Upper lobe of left lung (tissue), 6 donors: Measurements from ENCODE around the gene SPSB3. TPM values are rescaled to one million over a fixed set of nuclear protein-coding genes. Genes with fewer than 3 reads are reported as not detected.

Source experiments
- ATAC-seq, 2 donors: fragments of 200-7000 bp; cut with Tn5 transposase; one replicate each; pipeline ENCODE4 v1.9.1; 2022; ENCODE audit warnings: mild to moderate bottlenecking in 2 of 2, moderate library complexity in 2 of 2; ENCODE audit not compliant: low FRiP score in 2 of 2
- DNase-seq, 2 donors: peaks; one replicate each; pipeline ENCODE4 v3.0.0-alpha.2; 2019 to 2020
- H3K27ac ChIP-seq, 4 donors: fragments of 200-600 bp; sonication (generic); one replicate each; pipeline ENCODE4 v1.5.1; 2016 to 2019
- H3K27me3 ChIP-seq, 4 donors: fragments of 200-600 bp; sonication (generic); one replicate each; pipeline ENCODE4 v1.5.1; 2017 to 2019
- H3K36me3 ChIP-seq, 4 donors: fragments of 200-600 bp; sonication (generic); one replicate each; pipeline ENCODE4 v1.5.1; 2016 to 2019
- H3K4me1 ChIP-seq, 4 donors: fragments of 200-600 bp; sonication (generic); one replicate each; pipeline ENCODE4 v1.5.1; 2018 to 2019
- H3K4me3 ChIP-seq, 4 donors: fragments of 200-600 bp; sonication (generic); one replicate each; pipeline ENCODE4 v1.5.1; 2017 to 2019; ENCODE audit warnings: mild to moderate bottlenecking in 2 of 4, moderate library complexity in 1 of 4
- H3K9me3 ChIP-seq, 4 donors: fragments of 200-600 bp; sonication (generic); one replicate each; pipeline ENCODE4 v1.5.1; 2018 to 2019
- EP300 ChIP-seq, 4 donors: sonication (generic); formaldehyde crosslinking; IDR thresholded peaks; one replicate each; pipeline ENCODE4 v1.5.1; 2017; ENCODE audit warnings: antibody characterized with exemption in 4 of 4, control low read depth in 2 of 4
- POLR2A ChIP-seq, 4 donors: fragments of 450-650 bp; IDR thresholded peaks; one replicate each; pipeline ENCODE4 v1.5.1; 2016 to 2017; ENCODE audit warnings: antibody characterized with exemption in 4 of 4, mild to moderate bottlenecking in 2 of 4
- POLR2AphosphoS5 ChIP-seq, 2 donors: sonication (generic); formaldehyde crosslinking; IDR thresholded peaks; one replicate each; pipeline ENCODE4 v1.5.1; 2017; ENCODE audit warnings: antibody characterized with exemption in 2 of 2
- WGBS, 2 donors: methylation state at CpG; one replicate each; pipeline ENCODE4 v1.1.5; 2017 to 2018; 5-methylcytosine and 5-hydroxymethylcytosine counted together
- total RNA-seq, 6 donors: library from RNA; depleted of rRNA in 4 of 6; stranded (reverse); fragments of >200 nt in 4 of 6; gene quantifications; one replicate each; pipeline versions ENCODE4 v1.1.0 to v1.2.1, GENCODE V29; 2016 to 2021
- TF ChIP-seq, protein P1 (sequence below), 6 experiments: fragments of 450-650 bp in 4 of 6; fragments of 200-600 bp in 2 of 6; sonication (generic) in 2 of 6; IDR thresholded peaks; one replicate each; pipeline ENCODE4 v1.5.1; 2016 to 2019; ENCODE audit warnings: antibody characterized with exemption in 6 of 6
- donor health status: DM: no; HTN: no; CAD: no; lungs with moderate emphysema.
- donor health status: DM: no; HTN: yes; CAD: no; lungs with severe emphysema.

SPSB3 gene
- total RNA-seq, 6 donors from 2014 or later: 46.2 to 234 (median 64.4) TPM

DNA sequence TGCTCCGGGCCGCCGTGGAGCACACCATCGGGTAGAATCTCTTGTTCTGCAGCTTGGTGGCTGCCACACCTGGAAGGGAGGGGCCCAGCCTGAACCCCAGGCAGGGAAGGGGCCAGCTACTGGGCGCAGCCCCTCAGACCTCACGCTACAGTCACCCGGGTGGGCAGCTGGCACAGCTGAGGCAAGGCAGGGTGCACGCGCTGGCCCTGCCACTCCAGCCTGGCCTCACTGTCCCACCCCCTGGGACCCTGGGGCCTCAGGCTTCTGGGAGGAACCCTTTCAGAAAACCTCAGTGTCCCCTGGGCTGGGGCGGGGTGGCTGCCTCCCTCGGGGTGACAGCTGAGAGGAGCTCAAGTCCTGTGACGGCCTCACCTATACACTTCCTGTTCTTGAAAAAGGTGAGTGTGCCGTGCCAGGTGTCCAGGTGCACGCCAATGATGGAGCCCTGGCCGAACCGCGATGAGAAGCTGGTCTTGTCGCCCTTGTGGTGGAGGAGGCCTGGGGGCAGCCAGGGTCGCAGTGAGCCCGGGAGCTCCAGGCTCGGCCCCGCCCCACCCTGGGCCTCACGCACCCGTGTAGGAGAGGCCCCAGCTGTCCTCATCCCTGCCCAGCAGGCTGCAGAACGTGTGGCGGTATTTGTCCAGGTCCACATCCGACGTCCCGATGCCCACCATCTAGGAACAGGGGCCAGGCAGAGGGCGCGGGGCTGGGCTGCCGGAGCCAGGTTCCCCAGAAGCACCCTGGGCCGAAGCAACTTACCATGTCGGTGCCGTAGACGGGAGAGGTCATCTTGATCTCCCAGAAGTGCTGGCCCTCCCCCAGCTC is 4.8 kb downstream of the SPSB3 start:
- H3K4me3 ChIP-seq: no peak overlapping the region
- H3K27me3 ChIP-seq: no peaks in the 10 kb centered on the region
- TF ChIP-seq, protein P1, sequence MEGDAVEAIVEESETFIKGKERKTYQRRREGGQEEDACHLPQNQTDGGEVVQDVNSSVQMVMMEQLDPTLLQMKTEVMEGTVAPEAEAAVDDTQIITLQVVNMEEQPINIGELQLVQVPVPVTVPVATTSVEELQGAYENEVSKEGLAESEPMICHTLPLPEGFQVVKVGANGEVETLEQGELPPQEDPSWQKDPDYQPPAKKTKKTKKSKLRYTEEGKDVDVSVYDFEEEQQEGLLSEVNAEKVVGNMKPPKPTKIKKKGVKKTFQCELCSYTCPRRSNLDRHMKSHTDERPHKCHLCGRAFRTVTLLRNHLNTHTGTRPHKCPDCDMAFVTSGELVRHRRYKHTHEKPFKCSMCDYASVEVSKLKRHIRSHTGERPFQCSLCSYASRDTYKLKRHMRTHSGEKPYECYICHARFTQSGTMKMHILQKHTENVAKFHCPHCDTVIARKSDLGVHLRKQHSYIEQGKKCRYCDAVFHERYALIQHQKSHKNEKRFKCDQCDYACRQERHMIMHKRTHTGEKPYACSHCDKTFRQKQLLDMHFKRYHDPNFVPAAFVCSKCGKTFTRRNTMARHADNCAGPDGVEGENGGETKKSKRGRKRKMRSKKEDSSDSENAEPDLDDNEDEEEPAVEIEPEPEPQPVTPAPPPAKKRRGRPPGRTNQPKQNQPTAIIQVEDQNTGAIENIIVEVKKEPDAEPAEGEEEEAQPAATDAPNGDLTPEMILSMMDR (IDR thresholded peaks at IDR 0.05): no peak
- no peak for TF ChIP-seq POLR2AphosphoS5 (IDR thresholded peaks at IDR 0.05)
- no peak for TF ChIP-seq EP300 (IDR thresholded peaks at IDR 0.05)
- TF ChIP-seq POLR2A (IDR thresholded peaks at IDR 0.05): no peak
- ATAC-seq (no peak), DNase-seq (peak in 1 of 2 donors; percentile 85)
- peaks cover 24 to 44% (median 34%) of the 10 kb centered on the region in 4 donors for H3K4me1 ChIP-seq
- WGBS, 2 donors: 87 to 100% methylated on average over 5 to 29 of the region's 36 CpGs
- H3K36me3 ChIP-seq: peaks cover 12 to 56% (median 48%) of the 10 kb centered on the region in 4 donors
- no peak overlapping the region for H3K27ac ChIP-seq
- no peaks in the 10 kb centered on the region for H3K9me3 ChIP-seq

DNA sequence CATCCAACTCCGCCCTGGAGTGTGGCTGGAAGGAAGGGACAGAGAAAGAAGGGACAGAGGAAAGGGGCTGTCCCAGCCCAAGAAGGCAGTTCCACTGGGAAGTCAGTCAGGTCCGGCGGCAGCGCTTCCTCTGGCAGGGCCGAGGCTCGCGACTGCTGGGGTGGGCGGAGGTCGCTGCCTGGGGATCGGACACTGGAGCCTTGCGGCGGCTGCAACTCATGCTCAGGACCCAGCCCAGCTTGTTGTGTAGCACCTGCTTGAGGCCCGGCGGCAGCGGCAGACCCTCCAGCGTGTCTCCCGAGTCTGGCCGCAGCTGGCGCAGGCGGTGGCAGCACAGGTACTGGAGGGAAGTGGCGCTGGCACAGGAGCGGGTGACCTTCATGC is 5.4 kb downstream of the SPSB3 start:
- peak in 1 of 2 donors; percentile 84 for DNase-seq
- ATAC-seq: no peak
- TF ChIP-seq POLR2A (IDR thresholded peaks at IDR 0.05): no peak
- no peak for TF ChIP-seq EP300 (IDR thresholded peaks at IDR 0.05)
- TF ChIP-seq, protein P1 (IDR thresholded peaks at IDR 0.05): no peak
- TF ChIP-seq POLR2AphosphoS5 (IDR thresholded peaks at IDR 0.05): no peak
- 86 to 93% methylated on average over 14 to 20 of the region's 22 CpGs for WGBS, 2 donors
- no peak overlapping the region for H3K4me3 ChIP-seq
- H3K4me1 ChIP-seq: peaks cover 29 to 49% (median 39%) of the 10 kb centered on the region in 4 donors
- H3K27me3 ChIP-seq: no peaks in the 10 kb centered on the region
- no peak overlapping the region for H3K27ac ChIP-seq
- H3K9me3 ChIP-seq: no peaks in the 10 kb centered on the region
- H3K36me3 ChIP-seq: peaks cover 12 to 56% (median 48%) of the 10 kb centered on the region in 4 donors

DNA sequence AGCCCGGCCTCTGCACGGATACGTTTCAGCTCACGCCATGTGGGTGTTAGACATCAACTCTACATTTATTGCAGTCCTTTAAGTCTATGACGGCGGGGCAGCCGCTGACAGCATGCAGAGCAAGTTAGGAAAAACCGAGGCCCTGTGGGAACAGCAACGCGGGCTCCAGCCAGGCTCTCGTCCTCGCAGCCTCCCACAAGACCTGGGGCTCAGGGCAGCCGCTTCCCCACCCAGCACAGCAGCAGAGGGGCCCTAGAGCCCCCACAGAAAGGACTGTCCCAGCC is 5.8 kb downstream of the SPSB3 start:
- Histone ChIP-seq H3K27ac (no peak overlapping the region), H3K36me3 (peaks cover 12 to 56% (median 48%) of the 10 kb centered on the region in 4 donors), H3K9me3 (no peaks in the 10 kb centered on the region), H3K4me1 (peaks cover 32 to 49% (median 40%) of the 10 kb centered on the region in 4 donors), H3K27me3 (no peaks in the 10 kb centered on the region), H3K4me3 (no peak overlapping the region)
- TF ChIP-seq POLR2AphosphoS5 (IDR thresholded peaks at IDR 0.05) (no peak), POLR2A (IDR thresholded peaks at IDR 0.05) (no peak), EP300 (IDR thresholded peaks at IDR 0.05) (no peak)
- TF ChIP-seq, protein P1 (IDR thresholded peaks at IDR 0.05): no peak
- DNase-seq (peak in 1 of 2 donors; percentile 65), ATAC-seq (no peak)
- WGBS, 2 donors: 87 to 88% methylated on average over 12 to 13 of the region's 13 CpGs

DNA sequence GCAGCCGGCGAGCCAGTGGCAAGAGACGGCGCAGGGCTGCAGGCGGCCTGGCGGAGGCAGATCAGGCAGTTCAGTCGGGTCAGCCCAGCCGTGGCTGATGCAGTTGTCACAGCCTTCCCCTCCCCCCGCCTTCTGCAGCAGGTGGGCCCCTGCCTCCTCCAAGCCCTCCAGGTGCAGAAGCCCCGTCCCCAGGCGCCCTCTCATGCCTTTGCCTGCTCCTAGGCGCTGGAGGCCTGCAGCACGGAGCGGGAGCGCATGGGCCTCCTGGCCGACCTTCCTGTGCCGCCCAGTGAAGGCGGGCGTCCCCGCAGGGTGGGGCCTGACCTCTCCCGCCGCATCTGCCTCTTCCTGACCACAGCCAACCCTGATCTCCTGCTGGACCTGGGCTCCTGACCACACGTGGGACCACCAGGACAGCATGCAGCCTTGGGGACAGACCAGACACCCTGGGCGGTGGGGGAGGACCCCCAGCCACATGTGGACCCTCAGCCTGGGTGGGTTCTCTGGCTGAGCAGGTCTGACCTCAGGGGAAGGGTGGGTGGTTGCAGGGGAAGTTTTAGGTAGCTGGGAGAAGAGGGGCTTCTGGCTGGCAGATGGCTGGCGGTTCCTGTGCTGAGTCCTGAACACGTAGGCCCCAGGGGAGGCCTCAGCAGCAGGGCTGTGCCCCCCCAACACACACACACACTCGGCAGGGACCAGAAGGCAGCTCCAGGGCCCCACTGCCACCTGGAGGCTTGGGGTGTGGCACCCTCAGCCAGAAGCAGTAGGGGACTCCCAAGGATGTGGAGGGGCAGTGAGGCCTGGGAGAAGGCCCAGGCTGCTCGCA is 6.3 kb downstream of the SPSB3 start:
- ATAC-seq (no peak), DNase-seq (peak in 1 of 2 donors; percentile 73)
- Histone ChIP-seq H3K36me3 (peaks cover 12 to 56% (median 48%) of the 10 kb centered on the region in 4 donors), H3K27me3 (no peaks in the 10 kb centered on the region), H3K27ac (no peak overlapping the region), H3K4me3 (no peak overlapping the region), H3K9me3 (no peaks in the 10 kb centered on the region), H3K4me1 (peaks cover 27 to 47% (median 35%) of the 10 kb centered on the region in 4 donors)
- 80 to 87% methylated on average over 1 to 21 of the region's 28 CpGs for WGBS, 2 donors
- TF ChIP-seq, protein P1 (IDR thresholded peaks at IDR 0.05): no peak
- TF ChIP-seq POLR2A (IDR thresholded peaks at IDR 0.05) (no peak), POLR2AphosphoS5 (IDR thresholded peaks at IDR 0.05) (no peak), EP300 (IDR thresholded peaks at IDR 0.05) (no peak)
